ENCODE data around the gene HAPSTR1.

The HAPSTR1 gene

GRCh38 chr16:9096416-9096952 is 5.0 kb downstream of the HAPSTR1 start:
- no peak for DNase-seq (ENCODE audit: low read depth, low spot score)

GRCh38 chr16:9097266-9098219 is 6.1 kb downstream of the HAPSTR1 start:
- no peak for DNase-seq (ENCODE audit: low read depth, low spot score)

GRCh38 chr16:9098377-9099090 is 7.1 kb downstream of the HAPSTR1 start:
- DNase-seq (ENCODE audit: low read depth, low spot score) = no peak

- DNase-seq (ENCODE audit: low read depth, low spot score) = no peak
Observed at GRCh38 chr16:9099131-9099625, 7.7 kb downstream of the HAPSTR1 start.

- DNase-seq (ENCODE audit: low read depth, low spot score) = no peak
Observed at GRCh38 chr16:9102379-9102778, 10.9 kb downstream of the HAPSTR1 start.

- DNase-seq (ENCODE audit: low read depth, low spot score) = no peak
Observed at GRCh38 chr16:9102943-9103342, 11.5 kb downstream of the HAPSTR1 start.

- DNase-seq (ENCODE audit: low read depth, low spot score) = no peak
Observed at GRCh38 chr16:9103546-9103945, 12.1 kb downstream of the HAPSTR1 start.

GRCh38 chr16:9105189-9105588 is 13.7 kb downstream of the HAPSTR1 start:
- no peak for DNase-seq (ENCODE audit: low read depth, low spot score)

- DNase-seq (ENCODE audit: low read depth, low spot score) = no peak
Observed at GRCh38 chr16:9107025-9107970, 15.9 kb downstream of the HAPSTR1 start.

GRCh38 chr16:9109255-9109654 is 17.8 kb downstream of the HAPSTR1 start:
- no peak for DNase-seq (ENCODE audit: low read depth, low spot score)

GRCh38 chr16:9112166-9112843 is 20.9 kb downstream of the HAPSTR1 start:
- no peak for DNase-seq (ENCODE audit: low read depth, low spot score)

GRCh38 chr16:9112844-9113186 is 21.4 kb downstream of the HAPSTR1 start:
- DNase-seq (ENCODE audit: low read depth, low spot score) = no peak

- DNase-seq (ENCODE audit: low read depth, low spot score) = no peak
Observed at GRCh38 chr16:9113707-9114106, 22.3 kb downstream of the HAPSTR1 start.

- no peak for DNase-seq (ENCODE audit: low read depth, low spot score)
Observed at GRCh38 chr16:9114112-9114511, 22.7 kb downstream of the HAPSTR1 start.

- DNase-seq (ENCODE audit: low read depth, low spot score) = no peak
Observed at GRCh38 chr16:9114842-9115241, 23.4 kb downstream of the HAPSTR1 start.

GRCh38 chr16:9115277-9115676 is 23.8 kb downstream of the HAPSTR1 start:
- no peak for DNase-seq (ENCODE audit: low read depth, low spot score)

- no peak for DNase-seq (ENCODE audit: low read depth, low spot score)
Observed at GRCh38 chr16:9116141-9116540, 24.7 kb downstream of the HAPSTR1 start.

- DNase-seq (ENCODE audit: low read depth, low spot score) = no peak
Observed at GRCh38 chr16:9118170-9118569, 26.7 kb downstream of the HAPSTR1 start.

- no peak for DNase-seq (ENCODE audit: low read depth, low spot score)
Observed at GRCh38 chr16:9119795-9120194, 28.4 kb downstream of the HAPSTR1 start.

- no peak for DNase-seq (ENCODE audit: low read depth, low spot score)
Observed at GRCh38 chr16:9122342-9122741, 30.9 kb downstream of the HAPSTR1 start.

- no peak for DNase-seq (ENCODE audit: low read depth, low spot score)
Observed at GRCh38 chr16:9122969-9123368, 31.5 kb downstream of the HAPSTR1 start.
